Subcutaneous adipose tissue (tissue), 4 donors: Measurements from ENCODE around the gene RIMS4. TPM values are rescaled to one million over a fixed set of nuclear protein-coding genes. Genes with fewer than 3 reads are reported as not detected.

Experiments used
- CTCF ChIP-seq: fragments of 450-650 bp; IDR thresholded peaks from one replicate; pipeline ENCODE4 v1.5.1; 2016; ENCODE audit warnings: low read depth, mild to moderate bottlenecking, control low read depth, antibody characterized with exemption, moderate library complexity
- total RNA-seq, 4 donors: library from RNA; depleted of rRNA; stranded (reverse); fragments of >200 nt; gene quantifications; one replicate each; pipeline ENCODE4 v1.1.0, GENCODE V29; 2016

RIMS4 gene
- total RNA-seq, 4 donors from 2014 or later = 0.34 to 0.44 TPM; not detected in 2

GRCh38 chr20:44722990-44723389 is 87.4 kb downstream of the RIMS4 start:
- TF ChIP-seq CTCF = no peak

GRCh38 chr20:44721785-44722054 is 88.6 kb downstream of the RIMS4 start:
- no peak for TF ChIP-seq CTCF

GRCh38 chr20:44720997-44721784 is 89.2 kb downstream of the RIMS4 start:
- TF ChIP-seq CTCF = no peak

- TF ChIP-seq CTCF = no peak
Measured at GRCh38 chr20:44720621-44720996, 89.7 kb downstream of the RIMS4 start.

- no peak for TF ChIP-seq CTCF
Measured at GRCh38 chr20:44719841-44720240, 90.5 kb downstream of the RIMS4 start.

- TF ChIP-seq CTCF = no peak
Measured at GRCh38 chr20:44717986-44718385, 92.4 kb downstream of the RIMS4 start.

GRCh38 chr20:44716309-44717106 is 93.8 kb downstream of the RIMS4 start:
- TF ChIP-seq CTCF = no peak
